Keratinocyte (primary cell): Measurements from ENCODE around the gene DPH6. TPM values are rescaled to one million over a fixed set of nuclear protein-coding genes. Genes with fewer than 3 reads are reported as not detected.

ENCODE experiments used
- DNase-seq: peaks from one replicate; pipeline ENCODE4 v3.0.0-alpha.2; 2011; ENCODE audit warnings: low read depth, missing footprints, low spot score
- FAIRE-seq: peaks from 2 replicates; lab custom pipeline; 2011; peaks lifted over from hg19 to GRCh38; lab: Jason Lieb, UNC
- H2AFZ ChIP-seq: 2 replicates; pipeline ENCODE4 v1.6.0; 2012; ENCODE audit warnings: low read length, control low read depth, inconsistent platforms; ENCODE audit not compliant: control insufficient read depth
- H3K27ac ChIP-seq: 2 replicates; pipeline ENCODE4 v1.5.1; 2011; ENCODE audit warnings: low read length; ENCODE audit not compliant: control insufficient read depth, insufficient read depth
- H3K27me3 ChIP-seq: 3 replicates; pipeline ENCODE4 v1.6.0; 2011; ENCODE audit warnings: low read length; ENCODE audit not compliant: control insufficient read depth, insufficient read depth; ENCODE audit errors: extremely low read depth
- H3K36me3 ChIP-seq, 2 experiments: 2 replicates in 1 of 2; 3 replicates in 1 of 2; pipeline ENCODE4 v1.5.1; 2011; ENCODE audit warnings: low read length in 2 of 2, mild to moderate bottlenecking in 1 of 2; ENCODE audit not compliant: control insufficient read depth in 2 of 2, insufficient read depth in 2 of 2; ENCODE audit errors: extremely low read depth in 1 of 2
- H3K4me1 ChIP-seq: 3 replicates; pipeline ENCODE4 v1.5.1; 2011; ENCODE audit warnings: low read length; ENCODE audit not compliant: control insufficient read depth, insufficient read depth; ENCODE audit errors: extremely low read depth
- H3K4me2 ChIP-seq: 3 replicates; pipeline ENCODE4 v1.6.0; 2011; ENCODE audit warnings: low read depth, low read length; ENCODE audit not compliant: control insufficient read depth, insufficient read depth; ENCODE audit errors: extremely low read depth
- H3K4me3 ChIP-seq, 3 experiments: fragments of 200-600 bp in 1 of 3; sonication (generic) in 1 of 3; 2 replicates in 2 of 3; 3 replicates in 1 of 3; pipeline ENCODE4 v1.5.1; 2011 to 2016; ENCODE audit warnings: low read length in 3 of 3, mild to moderate bottlenecking in 3 of 3, control low read depth in 2 of 3, inconsistent platforms in 1 of 3, low read depth in 1 of 3, mixed read lengths in 1 of 3, mixed run types in 1 of 3, moderate library complexity in 1 of 3; ENCODE audit not compliant: control insufficient read depth in 2 of 3, insufficient read depth in 2 of 3; ENCODE audit errors: extremely low read depth in 1 of 3
- H3K79me2 ChIP-seq: 2 replicates; pipeline ENCODE4 v1.6.0; 2012; ENCODE audit warnings: low read length; ENCODE audit not compliant: control insufficient read depth, insufficient read depth
- H3K9ac ChIP-seq: 3 replicates; pipeline ENCODE4 v1.6.0; 2011; ENCODE audit warnings: low read length; ENCODE audit not compliant: control insufficient read depth, insufficient read depth; ENCODE audit errors: extremely low read depth
- H3K9me1 ChIP-seq: 3 replicates; pipeline ENCODE4 v1.6.0; 2011; ENCODE audit warnings: low read length; ENCODE audit not compliant: control insufficient read depth, insufficient read depth; ENCODE audit errors: extremely low read depth
- H3K9me3 ChIP-seq: 2 replicates; pipeline ENCODE4 v1.5.1; 2012; ENCODE audit warnings: low read depth, low read length; ENCODE audit not compliant: control insufficient read depth
- H4K20me1 ChIP-seq: 3 replicates; pipeline ENCODE4 v1.6.0; 2011; ENCODE audit warnings: low read length; ENCODE audit not compliant: control insufficient read depth, insufficient read depth; ENCODE audit errors: extremely low read depth
- EZH2 ChIP-seq: IDR thresholded peaks from one replicate; pipeline ENCODE4 v1.6.1; 2012; ENCODE audit warnings: inconsistent platforms, mild to moderate bottlenecking, low read length, moderate library complexity
- dilution Hi-C: fragments of 300-500 bp; cut with MboI; formaldehyde crosslinking; loops from one replicate; pipeline ENCODE4 v1.7.0; 2020; ENCODE audit warnings: low sequenced_read_pairs; ENCODE audit not compliant: extremely low pct_ligation_motif_present
- polyA plus RNA-seq, 5 experiments: library from polyadenylated mRNA; depleted of rRNA in 3 of 5; stranded (reverse) in 3 of 5; stranded (forward) in 1 of 5; unstranded in 1 of 5; fragments of >200 nt; gene quantifications; 1 replicate in 1 of 5; 2 replicates in 3 of 5; 3 replicates in 1 of 5; pipeline versions ENCODE4 v1.2.1 to v1.2.3, GENCODE V29; 2011 to 2012; ENCODE audit warnings: missing spikeins in 2 of 5, low read depth in 1 of 5, low replicate concordance in 1 of 5
- TF ChIP-seq, protein P1 (sequence below), 3 experiments: IDR thresholded peaks in 1 of 3; conservative IDR thresholded peaks in 1 of 3; optimal IDR thresholded peaks in 1 of 3; 2 replicates in 2 of 3; 3 replicates in 1 of 3; pipeline versions ENCODE3 to v1.5.1; 2011; ENCODE audit warnings: low read length in 3 of 3, mild to moderate bottlenecking in 3 of 3, moderate library complexity in 2 of 3, control low read depth in 1 of 3, inconsistent platforms in 1 of 3; ENCODE audit not compliant: insufficient read depth in 2 of 3; ENCODE audit errors: extremely low read depth in 1 of 3

Gene DPH6
- polyA plus RNA-seq, 1 donor (not counting 4 experiments of a cell fraction or from before 2014, with no cell fraction given) = 13.6 TPM

DNA sequence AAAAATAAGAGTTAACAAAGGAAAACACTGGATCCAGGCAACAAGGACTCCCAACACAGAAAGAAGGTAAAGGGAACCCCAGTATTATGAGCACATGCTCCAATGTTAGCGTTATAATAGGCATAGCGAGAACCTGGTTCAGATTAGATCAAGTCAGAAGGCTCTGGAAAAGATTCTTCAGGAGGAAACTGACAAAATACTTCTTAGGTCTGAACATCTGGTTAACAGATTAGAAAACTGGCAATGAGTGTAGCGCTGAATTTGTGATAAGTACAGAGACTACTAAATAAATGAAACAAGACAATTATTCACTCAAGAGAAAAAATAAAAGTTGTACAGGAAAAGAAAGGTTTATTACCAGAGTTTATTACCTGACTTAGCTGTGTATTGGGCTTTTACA lies 146.1 kb downstream of the DPH6 start:
- Histone ChIP-seq H3K79me2 (no peaks in the 10 kb centered on the region), H3K4me1 (no peaks in the 10 kb centered on the region), H3K4me2 (no peak overlapping the region), H4K20me1 (no peaks in the 10 kb centered on the region), H3K9me3 (no peaks in the 10 kb centered on the region), H3K27me3 (no peaks in the 10 kb centered on the region), H3K9ac (no peak overlapping the region), H3K9me1 (no peaks in the 10 kb centered on the region), H3K36me3 (no peaks in the 10 kb centered on the region), H2AFZ (no peak overlapping the region), H3K27ac (no peak overlapping the region), H3K4me3 (no peak overlapping the region)
- dilution Hi-C loops = no loop called here
- TF ChIP-seq, protein P1, sequence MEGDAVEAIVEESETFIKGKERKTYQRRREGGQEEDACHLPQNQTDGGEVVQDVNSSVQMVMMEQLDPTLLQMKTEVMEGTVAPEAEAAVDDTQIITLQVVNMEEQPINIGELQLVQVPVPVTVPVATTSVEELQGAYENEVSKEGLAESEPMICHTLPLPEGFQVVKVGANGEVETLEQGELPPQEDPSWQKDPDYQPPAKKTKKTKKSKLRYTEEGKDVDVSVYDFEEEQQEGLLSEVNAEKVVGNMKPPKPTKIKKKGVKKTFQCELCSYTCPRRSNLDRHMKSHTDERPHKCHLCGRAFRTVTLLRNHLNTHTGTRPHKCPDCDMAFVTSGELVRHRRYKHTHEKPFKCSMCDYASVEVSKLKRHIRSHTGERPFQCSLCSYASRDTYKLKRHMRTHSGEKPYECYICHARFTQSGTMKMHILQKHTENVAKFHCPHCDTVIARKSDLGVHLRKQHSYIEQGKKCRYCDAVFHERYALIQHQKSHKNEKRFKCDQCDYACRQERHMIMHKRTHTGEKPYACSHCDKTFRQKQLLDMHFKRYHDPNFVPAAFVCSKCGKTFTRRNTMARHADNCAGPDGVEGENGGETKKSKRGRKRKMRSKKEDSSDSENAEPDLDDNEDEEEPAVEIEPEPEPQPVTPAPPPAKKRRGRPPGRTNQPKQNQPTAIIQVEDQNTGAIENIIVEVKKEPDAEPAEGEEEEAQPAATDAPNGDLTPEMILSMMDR (optimal IDR thresholded peaks at IDR 0.05 in 1 of 3, IDR thresholded peaks at IDR 0.05 in 1 of 3, conservative IDR thresholded peaks at IDR 0.05 in 1 of 3; ENCODE audit: extremely low read depth in 1 of 3, insufficient read depth in 2 of 3, low read length in 3 of 3) = no peak
- TF ChIP-seq EZH2 = no peak
- no peak for DNase-seq
- FAIRE-seq = no peak

DNA sequence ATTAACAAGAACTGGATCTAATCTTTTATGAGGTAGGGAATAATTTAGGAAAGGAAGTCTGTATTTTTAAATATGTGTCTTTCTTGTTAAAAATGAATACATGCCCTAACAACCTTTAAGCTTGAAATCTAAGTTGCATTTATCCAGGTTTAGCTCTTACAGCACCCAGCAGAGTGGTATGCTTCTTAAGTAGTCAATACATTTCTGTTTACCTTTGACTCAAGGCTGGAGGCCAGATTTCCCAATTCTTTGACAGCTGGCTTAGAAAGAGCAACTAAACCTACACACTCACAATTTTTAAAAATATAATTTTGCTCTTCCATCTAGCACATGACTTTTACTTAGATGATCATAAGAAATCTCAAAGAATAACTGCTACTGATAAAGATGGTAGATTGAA lies 148.9 kb downstream of the DPH6 start:
- H3K4me1 ChIP-seq = no peaks in the 10 kb centered on the region
- no peak overlapping the region for H3K9ac ChIP-seq
- no peaks in the 10 kb centered on the region for H3K79me2 ChIP-seq
- no peaks in the 10 kb centered on the region for H3K27me3 ChIP-seq
- no peaks in the 10 kb centered on the region for H3K9me3 ChIP-seq
- DNase-seq (no peak), FAIRE-seq (no peak)
- H3K9me1 ChIP-seq = no peaks in the 10 kb centered on the region
- no peak overlapping the region for H3K4me2 ChIP-seq
- no peak overlapping the region for H3K4me3 ChIP-seq
- H3K36me3 ChIP-seq = no peaks in the 10 kb centered on the region
- H4K20me1 ChIP-seq = no peaks in the 10 kb centered on the region
- no peak for TF ChIP-seq EZH2
- TF ChIP-seq, protein P1 (optimal IDR thresholded peaks at IDR 0.05 in 1 of 3, IDR thresholded peaks at IDR 0.05 in 1 of 3, conservative IDR thresholded peaks at IDR 0.05 in 1 of 3; ENCODE audit: extremely low read depth in 1 of 3, insufficient read depth in 2 of 3, low read length in 3 of 3) = no peak
- no peak overlapping the region for H2AFZ ChIP-seq
- H3K27ac ChIP-seq = no peak overlapping the region
- dilution Hi-C loops = no loop called here
